Testis (tissue), 2 donors: Measurements from ENCODE around the gene THPO.

Source experiments
- POLR2A ChIP-seq: fragments of 450-650 bp; IDR thresholded peaks from one replicate; pipeline ENCODE4 v1.6.1; 2017; ENCODE audit warnings: antibody characterized with exemption, mild to moderate bottlenecking, moderate library complexity
- TF ChIP-seq, protein P1 (sequence below), 3 experiments: fragments of 450-650 bp in 2 of 3; fragments of 200-600 bp in 1 of 3; sonication (generic) in 1 of 3; IDR thresholded peaks; one replicate each; pipeline ENCODE4 v1.5.1; 2016 to 2019; ENCODE audit warnings: antibody characterized with exemption in 3 of 3, mild to moderate bottlenecking in 2 of 3, moderate library complexity in 1 of 3

DNA sequence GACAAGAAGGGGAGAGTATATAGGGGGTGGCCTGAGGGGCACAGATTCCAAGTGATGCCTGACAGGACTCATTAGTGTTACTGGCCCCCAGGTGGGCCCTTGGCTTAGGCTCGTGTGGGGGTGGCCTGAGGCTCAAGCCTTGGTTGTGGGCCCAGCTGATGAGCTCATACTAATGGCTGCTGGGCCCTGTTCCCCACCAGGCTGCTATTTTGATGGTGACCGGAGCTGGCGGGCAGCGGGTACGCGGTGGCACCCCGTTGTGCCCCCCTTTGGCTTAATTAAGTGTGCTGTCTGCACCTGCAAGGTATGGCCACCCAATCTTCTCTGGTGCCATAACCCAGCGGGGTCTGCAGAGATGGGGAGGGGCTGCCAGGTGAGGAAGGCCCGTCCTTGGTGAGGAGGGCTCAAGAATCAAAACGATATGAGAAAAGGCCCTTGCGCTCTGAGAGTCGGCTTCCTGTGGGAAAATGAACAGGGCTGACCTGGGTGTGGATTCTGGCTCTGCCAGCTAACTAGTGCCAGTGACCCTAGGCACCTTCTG lies 9.2 kb upstream of the THPO start:
- TF ChIP-seq, protein P1, sequence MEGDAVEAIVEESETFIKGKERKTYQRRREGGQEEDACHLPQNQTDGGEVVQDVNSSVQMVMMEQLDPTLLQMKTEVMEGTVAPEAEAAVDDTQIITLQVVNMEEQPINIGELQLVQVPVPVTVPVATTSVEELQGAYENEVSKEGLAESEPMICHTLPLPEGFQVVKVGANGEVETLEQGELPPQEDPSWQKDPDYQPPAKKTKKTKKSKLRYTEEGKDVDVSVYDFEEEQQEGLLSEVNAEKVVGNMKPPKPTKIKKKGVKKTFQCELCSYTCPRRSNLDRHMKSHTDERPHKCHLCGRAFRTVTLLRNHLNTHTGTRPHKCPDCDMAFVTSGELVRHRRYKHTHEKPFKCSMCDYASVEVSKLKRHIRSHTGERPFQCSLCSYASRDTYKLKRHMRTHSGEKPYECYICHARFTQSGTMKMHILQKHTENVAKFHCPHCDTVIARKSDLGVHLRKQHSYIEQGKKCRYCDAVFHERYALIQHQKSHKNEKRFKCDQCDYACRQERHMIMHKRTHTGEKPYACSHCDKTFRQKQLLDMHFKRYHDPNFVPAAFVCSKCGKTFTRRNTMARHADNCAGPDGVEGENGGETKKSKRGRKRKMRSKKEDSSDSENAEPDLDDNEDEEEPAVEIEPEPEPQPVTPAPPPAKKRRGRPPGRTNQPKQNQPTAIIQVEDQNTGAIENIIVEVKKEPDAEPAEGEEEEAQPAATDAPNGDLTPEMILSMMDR (IDR thresholded peaks at IDR 0.05): no peak
- TF ChIP-seq POLR2A: no peak
